Ishikawa (cell line): ENCODE measurements around the gene BCO2.

ENCODE experiments used
- CREB1 ChIP-seq: IDR thresholded peaks from 2 replicates; pipeline ENCODE4 v1.6.1; 2012; ENCODE audit warnings: low read depth
- FOXM1 ChIP-seq: IDR thresholded peaks from 2 replicates; pipeline ENCODE4 v1.6.1; 2012; ENCODE audit warnings: low read depth, borderline replicate concordance
- NFIC ChIP-seq: IDR thresholded peaks from 2 replicates; pipeline ENCODE4 v1.6.1; 2012

- TF ChIP-seq NFIC (no peak), CREB1 (no peak), FOXM1 (no peak)
Observed at GRCh38 chr11:112127056-112127455, 48.3 kb upstream of the BCO2 start.
